ENCODE measurements around the gene ZNF865.

ZNF865 gene

DNA sequence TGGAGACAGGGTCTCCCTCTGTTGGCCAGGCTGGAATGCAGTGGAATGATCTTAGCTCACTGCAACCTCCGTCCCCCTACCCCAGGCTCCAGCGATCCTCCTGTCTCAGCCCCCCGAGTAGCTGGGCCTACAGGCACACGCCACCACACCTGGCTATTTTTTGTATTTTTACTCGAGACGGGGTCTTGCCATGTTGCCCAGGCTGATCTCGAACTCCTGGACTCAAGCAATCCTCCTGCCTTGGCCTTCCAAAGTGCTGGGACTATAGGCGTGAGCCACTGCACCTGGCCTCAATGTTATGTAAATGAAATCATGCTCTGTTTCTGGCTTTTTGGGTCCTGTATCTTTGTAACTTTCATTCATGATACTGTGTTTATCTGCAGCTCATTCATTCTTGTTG is 16.7 kb upstream of the ZNF865 start:
- TF ChIP-seq, protein P1, sequence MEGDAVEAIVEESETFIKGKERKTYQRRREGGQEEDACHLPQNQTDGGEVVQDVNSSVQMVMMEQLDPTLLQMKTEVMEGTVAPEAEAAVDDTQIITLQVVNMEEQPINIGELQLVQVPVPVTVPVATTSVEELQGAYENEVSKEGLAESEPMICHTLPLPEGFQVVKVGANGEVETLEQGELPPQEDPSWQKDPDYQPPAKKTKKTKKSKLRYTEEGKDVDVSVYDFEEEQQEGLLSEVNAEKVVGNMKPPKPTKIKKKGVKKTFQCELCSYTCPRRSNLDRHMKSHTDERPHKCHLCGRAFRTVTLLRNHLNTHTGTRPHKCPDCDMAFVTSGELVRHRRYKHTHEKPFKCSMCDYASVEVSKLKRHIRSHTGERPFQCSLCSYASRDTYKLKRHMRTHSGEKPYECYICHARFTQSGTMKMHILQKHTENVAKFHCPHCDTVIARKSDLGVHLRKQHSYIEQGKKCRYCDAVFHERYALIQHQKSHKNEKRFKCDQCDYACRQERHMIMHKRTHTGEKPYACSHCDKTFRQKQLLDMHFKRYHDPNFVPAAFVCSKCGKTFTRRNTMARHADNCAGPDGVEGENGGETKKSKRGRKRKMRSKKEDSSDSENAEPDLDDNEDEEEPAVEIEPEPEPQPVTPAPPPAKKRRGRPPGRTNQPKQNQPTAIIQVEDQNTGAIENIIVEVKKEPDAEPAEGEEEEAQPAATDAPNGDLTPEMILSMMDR (IDR thresholded peaks at IDR 0.05; ENCODE audit: borderline replicate concordance, control extremely low read depth, extremely low read depth, insufficient read depth, missing control alignments), result no peak
- DNase-seq (ENCODE audit: low spot score), result no peak
- in situ Hi-C loops (cut with MboI; ENCODE audit: low sequenced_read_pairs, unreplicated experiment), result no loop called here

- in situ Hi-C loops (cut with MboI; ENCODE audit: low sequenced_read_pairs, unreplicated experiment), result no loop called here
- no peak for DNase-seq (ENCODE audit: low spot score)
- TF ChIP-seq, protein P1 (IDR thresholded peaks at IDR 0.05; ENCODE audit: borderline replicate concordance, control extremely low read depth, extremely low read depth, insufficient read depth, missing control alignments), result no peak
These were observed 15.3 kb upstream of the ZNF865 start for GRCh38 chr19:55590109-55590508.

GRCh38 chr19:55590617-55591016 is 14.8 kb upstream of the ZNF865 start:
- DNase-seq (ENCODE audit: low spot score), result no peak
- TF ChIP-seq, protein P1 (IDR thresholded peaks at IDR 0.05; ENCODE audit: borderline replicate concordance, control extremely low read depth, extremely low read depth, insufficient read depth, missing control alignments), result no peak
- in situ Hi-C loops (cut with MboI; ENCODE audit: low sequenced_read_pairs, unreplicated experiment), result no loop called here

DNA sequence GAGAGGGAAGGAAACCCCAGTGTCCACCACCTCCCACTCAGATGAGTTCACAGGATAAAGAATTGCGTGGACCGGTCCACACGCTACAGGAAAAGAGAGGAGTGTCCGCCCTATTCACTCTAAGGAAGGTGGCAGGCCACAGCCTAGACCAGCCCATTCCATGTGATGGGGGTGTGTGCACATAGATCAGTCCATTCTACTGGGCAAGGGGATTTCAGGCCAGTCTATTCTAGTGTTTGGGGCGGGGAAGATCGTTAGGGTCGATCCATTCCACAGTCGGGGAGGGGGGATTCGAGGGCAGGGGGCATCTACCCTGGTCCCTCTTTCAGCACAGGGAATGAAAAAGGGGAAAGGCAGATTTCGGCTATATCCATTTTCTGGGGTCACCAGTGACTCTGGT is 13.9 kb upstream of the ZNF865 start:
- DNase-seq (ENCODE audit: low spot score), result no peak
- TF ChIP-seq, protein P1 (IDR thresholded peaks at IDR 0.05; ENCODE audit: borderline replicate concordance, control extremely low read depth, extremely low read depth, insufficient read depth, missing control alignments), result no peak
- in situ Hi-C loops (cut with MboI; ENCODE audit: low sequenced_read_pairs, unreplicated experiment), result no loop called here

- in situ Hi-C loops (cut with MboI; ENCODE audit: low sequenced_read_pairs, unreplicated experiment), result no loop called here
- TF ChIP-seq, protein P1 (IDR thresholded peaks at IDR 0.05; ENCODE audit: borderline replicate concordance, control extremely low read depth, extremely low read depth, insufficient read depth, missing control alignments), result no peak
These were observed 12.9 kb upstream of the ZNF865 start for GRCh38 chr19:55592391-55593090.

DNA sequence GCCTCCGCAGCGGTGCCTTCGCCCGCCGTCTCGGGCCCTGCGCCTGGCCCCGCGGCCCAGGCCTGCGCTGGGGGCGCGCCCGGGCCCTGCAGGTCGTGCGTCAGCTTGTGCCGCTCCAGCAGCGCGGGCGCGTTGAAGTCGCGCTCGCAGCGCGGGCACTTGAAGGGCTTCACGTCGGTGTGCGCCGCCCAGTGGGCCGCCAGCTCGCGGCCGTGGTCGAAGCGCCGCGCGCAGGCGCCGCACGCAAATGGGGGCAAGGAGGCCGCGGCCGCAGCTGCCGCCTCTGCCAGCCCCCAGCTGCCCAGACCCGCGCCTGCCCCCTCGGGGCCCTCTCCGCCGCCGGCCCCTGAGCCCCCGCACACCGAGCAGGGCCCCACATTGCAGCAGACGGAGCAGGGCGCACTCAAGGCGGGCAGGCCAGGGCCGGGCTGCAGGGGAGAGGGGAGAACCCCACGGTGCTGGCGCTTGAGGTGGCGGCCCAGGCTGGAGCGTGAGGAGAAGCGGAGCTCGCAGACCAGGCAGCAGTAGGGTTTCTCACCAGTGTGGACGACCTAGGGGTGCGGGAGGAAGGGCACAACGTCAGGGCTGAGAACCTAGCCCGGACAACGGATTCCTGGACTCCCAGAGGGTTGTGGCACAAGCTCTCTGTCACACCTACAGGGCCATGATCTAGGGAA is 12.2 kb upstream of the ZNF865 start:
- in situ Hi-C loops (cut with MboI; ENCODE audit: low sequenced_read_pairs, unreplicated experiment), result no loop called here
- TF ChIP-seq, protein P1 (IDR thresholded peaks at IDR 0.05; ENCODE audit: borderline replicate concordance, control extremely low read depth, extremely low read depth, insufficient read depth, missing control alignments), result no peak
- no peak for DNase-seq (ENCODE audit: low spot score)

More at GRCh38 chr19:55592391-55593090, 12.9 kb upstream of the ZNF865 start:
- DNase-seq (ENCODE audit: low spot score), result no peak
